ENCODE results near the gene EMX1.

GRCh38 chr2:72962911-72963310 lies 45.6 kb downstream of the EMX1 start:
- TF ChIP-seq, protein P1, sequence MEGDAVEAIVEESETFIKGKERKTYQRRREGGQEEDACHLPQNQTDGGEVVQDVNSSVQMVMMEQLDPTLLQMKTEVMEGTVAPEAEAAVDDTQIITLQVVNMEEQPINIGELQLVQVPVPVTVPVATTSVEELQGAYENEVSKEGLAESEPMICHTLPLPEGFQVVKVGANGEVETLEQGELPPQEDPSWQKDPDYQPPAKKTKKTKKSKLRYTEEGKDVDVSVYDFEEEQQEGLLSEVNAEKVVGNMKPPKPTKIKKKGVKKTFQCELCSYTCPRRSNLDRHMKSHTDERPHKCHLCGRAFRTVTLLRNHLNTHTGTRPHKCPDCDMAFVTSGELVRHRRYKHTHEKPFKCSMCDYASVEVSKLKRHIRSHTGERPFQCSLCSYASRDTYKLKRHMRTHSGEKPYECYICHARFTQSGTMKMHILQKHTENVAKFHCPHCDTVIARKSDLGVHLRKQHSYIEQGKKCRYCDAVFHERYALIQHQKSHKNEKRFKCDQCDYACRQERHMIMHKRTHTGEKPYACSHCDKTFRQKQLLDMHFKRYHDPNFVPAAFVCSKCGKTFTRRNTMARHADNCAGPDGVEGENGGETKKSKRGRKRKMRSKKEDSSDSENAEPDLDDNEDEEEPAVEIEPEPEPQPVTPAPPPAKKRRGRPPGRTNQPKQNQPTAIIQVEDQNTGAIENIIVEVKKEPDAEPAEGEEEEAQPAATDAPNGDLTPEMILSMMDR (conservative IDR thresholded peaks at IDR 0.05; ENCODE audit: low read length): no peak
- no peak for TF ChIP-seq EZH2phosphoT487 (IDR thresholded peaks at IDR 0.05; ENCODE audit: borderline replicate concordance)
